ENCODE measurements around the gene ADGRG4.

GRCh38 chrX:136438192-136438591 lies 137.4 kb downstream of the ADGRG4 start:
- TF ChIP-seq CTCF (IDR thresholded peaks at IDR 0.05) (no peak), REST (IDR thresholded peaks at IDR 0.05; ENCODE audit: insufficient read depth in 1 of 2, low read depth in 2 of 2, low read length in 1 of 2) (no peak), POLR2AphosphoS5 (IDR thresholded peaks at IDR 0.05; ENCODE audit: low read depth, low read length) (no peak), SIN3A (IDR thresholded peaks at IDR 0.05; ENCODE audit: borderline replicate concordance, insufficient read depth, low read depth, low read length) (no peak), TCF7L2 (IDR thresholded peaks at IDR 0.05; ENCODE audit: low read depth, low read length) (no peak)
